ENCODE data around the gene MAPKAP1.

GRCh38 chr9:125476645-125477044, 230.4 kb downstream of the MAPKAP1 start:
- TF ChIP-seq, protein P1, sequence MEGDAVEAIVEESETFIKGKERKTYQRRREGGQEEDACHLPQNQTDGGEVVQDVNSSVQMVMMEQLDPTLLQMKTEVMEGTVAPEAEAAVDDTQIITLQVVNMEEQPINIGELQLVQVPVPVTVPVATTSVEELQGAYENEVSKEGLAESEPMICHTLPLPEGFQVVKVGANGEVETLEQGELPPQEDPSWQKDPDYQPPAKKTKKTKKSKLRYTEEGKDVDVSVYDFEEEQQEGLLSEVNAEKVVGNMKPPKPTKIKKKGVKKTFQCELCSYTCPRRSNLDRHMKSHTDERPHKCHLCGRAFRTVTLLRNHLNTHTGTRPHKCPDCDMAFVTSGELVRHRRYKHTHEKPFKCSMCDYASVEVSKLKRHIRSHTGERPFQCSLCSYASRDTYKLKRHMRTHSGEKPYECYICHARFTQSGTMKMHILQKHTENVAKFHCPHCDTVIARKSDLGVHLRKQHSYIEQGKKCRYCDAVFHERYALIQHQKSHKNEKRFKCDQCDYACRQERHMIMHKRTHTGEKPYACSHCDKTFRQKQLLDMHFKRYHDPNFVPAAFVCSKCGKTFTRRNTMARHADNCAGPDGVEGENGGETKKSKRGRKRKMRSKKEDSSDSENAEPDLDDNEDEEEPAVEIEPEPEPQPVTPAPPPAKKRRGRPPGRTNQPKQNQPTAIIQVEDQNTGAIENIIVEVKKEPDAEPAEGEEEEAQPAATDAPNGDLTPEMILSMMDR (IDR thresholded peaks at IDR 0.05; ENCODE audit: low read depth, low read length, poor library complexity, severe bottlenecking) = no peak
- no peak for TF ChIP-seq EZH2phosphoT487 (IDR thresholded peaks at IDR 0.05; ENCODE audit: borderline replicate concordance, low read length)
